Measurements from ENCODE around the gene FAM78A. TPM values are rescaled to one million over a fixed set of nuclear protein-coding genes. Genes with fewer than 3 reads are reported as not detected.

FAM78A gene
- total RNA-seq, 1 experiment from 2014 or later, result 0.84 TPM

DNA sequence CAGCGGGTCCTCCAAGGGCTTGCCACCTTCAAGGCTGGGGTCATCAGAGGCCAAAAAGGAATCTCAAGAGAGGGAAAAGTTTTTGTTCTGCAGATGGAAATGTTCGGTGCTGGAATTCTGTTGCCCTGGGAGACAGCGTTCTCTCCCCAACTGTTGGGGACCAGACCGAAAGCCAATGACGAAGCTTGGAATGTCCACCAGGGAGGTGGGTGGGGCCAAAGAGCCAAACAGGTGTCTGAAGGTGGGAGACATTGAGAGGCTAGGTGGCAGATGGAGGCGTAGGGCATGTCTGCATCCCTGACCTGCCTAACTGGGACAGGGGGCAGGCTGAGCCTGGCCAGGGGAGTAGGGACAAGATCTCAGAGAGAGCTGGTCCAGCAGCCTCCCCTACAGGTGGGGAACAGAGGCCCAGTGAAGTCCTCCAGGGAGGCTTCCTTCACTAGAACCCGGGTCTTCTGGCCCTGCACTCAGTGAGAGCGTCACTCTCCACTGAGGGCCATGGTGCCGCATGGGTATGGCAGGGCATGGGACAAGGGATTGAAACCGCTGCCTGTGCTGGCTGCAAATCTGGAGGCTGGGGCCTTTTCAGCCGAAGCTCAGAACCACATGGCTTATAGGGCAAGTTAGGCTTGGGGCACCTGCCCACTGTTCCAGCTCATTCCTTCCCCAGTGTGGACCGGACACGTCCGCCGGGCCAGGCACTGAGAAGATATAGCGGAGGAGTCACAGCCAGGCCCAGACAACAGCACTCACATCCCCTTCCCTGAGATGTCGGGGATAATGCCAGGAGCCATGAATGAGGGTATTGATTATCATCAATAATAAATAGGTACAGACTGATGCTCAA is 5.0 kb upstream of the FAM78A start:
- peaks cover 11% of the 10 kb centered on the region for H3K4me1 ChIP-seq (ENCODE audit: insufficient read depth, low read length, poor library complexity, severe bottlenecking)
- ChIA-PET POLR2A (ENCODE audit: low non-redundant PET) (no interaction called here), CTCF (no interaction called here)
- H3K4me3 ChIP-seq (ENCODE audit: low read depth, low read length, poor library complexity, severe bottlenecking), result no peak overlapping the region
- H3K9me3 ChIP-seq (ENCODE audit: low read depth, low read length, poor library complexity, severe bottlenecking), result no peaks in the 10 kb centered on the region
- H3K27me3 ChIP-seq (replicated peaks; ENCODE audit: insufficient read depth, low read depth, low read length, poor library complexity), result peaks cover 19% of the 10 kb centered on the region
- no peak overlapping the region for H3K27ac ChIP-seq (ENCODE audit: low read depth, low read length, poor library complexity, severe bottlenecking)
- DNase-seq (ENCODE audit: low spot score), result no peak
- no peak for TF ChIP-seq EZH2 (IDR thresholded peaks at IDR 0.05; ENCODE audit: borderline replicate concordance, low read depth, low read length, poor library complexity, severe bottlenecking)
- no peak for TF ChIP-seq CTCF (conservative IDR thresholded peaks at IDR 0.05; ENCODE audit: low read depth, low read length)
- BruUV-seq (replicated peaks), result no TSS peak
- no peaks in the 10 kb centered on the region for H3K36me3 ChIP-seq (ENCODE audit: insufficient read depth, low read length, poor library complexity, severe bottlenecking)
- intact Hi-C loops (cut with micrococcal nuclease; ENCODE audit: unreplicated experiment), result no loop called here

- no peak for DNase-seq (ENCODE audit: low spot score)
- no TSS peak for BruUV-seq (replicated peaks)
- no peaks in the 10 kb centered on the region for H3K9me3 ChIP-seq (ENCODE audit: low read depth, low read length, poor library complexity, severe bottlenecking)
- intact Hi-C loops (cut with micrococcal nuclease; ENCODE audit: unreplicated experiment), result no loop called here
- POLR2A ChIA-PET (ENCODE audit: low non-redundant PET), result no interaction called here
- CTCF ChIA-PET, result no interaction called here
- peaks cover 11% of the 10 kb centered on the region for H3K4me1 ChIP-seq (ENCODE audit: insufficient read depth, low read length, poor library complexity, severe bottlenecking)
- H3K27ac ChIP-seq (ENCODE audit: low read depth, low read length, poor library complexity, severe bottlenecking), result no peak overlapping the region
- peaks cover 19% of the 10 kb centered on the region for H3K27me3 ChIP-seq (replicated peaks; ENCODE audit: insufficient read depth, low read depth, low read length, poor library complexity)
- no peaks in the 10 kb centered on the region for H3K36me3 ChIP-seq (ENCODE audit: insufficient read depth, low read length, poor library complexity, severe bottlenecking)
- TF ChIP-seq CTCF (conservative IDR thresholded peaks at IDR 0.05; ENCODE audit: low read depth, low read length) (no peak), EZH2 (IDR thresholded peaks at IDR 0.05; ENCODE audit: borderline replicate concordance, low read depth, low read length, poor library complexity, severe bottlenecking) (no peak)
- no peak overlapping the region for H3K4me3 ChIP-seq (ENCODE audit: low read depth, low read length, poor library complexity, severe bottlenecking)
Measured at GRCh38 chr9:131280660-131281059, 4.3 kb upstream of the FAM78A start.

- CTCF ChIA-PET, result no interaction called here
Measured at GRCh38 chr9:131279863-131280570, 3.7 kb upstream of the FAM78A start.

More at GRCh38 chr9:131279863-131280570, 3.7 kb upstream of the FAM78A start:
- no peak overlapping the region for H3K4me3 ChIP-seq (ENCODE audit: low read depth, low read length, poor library complexity, severe bottlenecking)
- peaks cover 19% of the 10 kb centered on the region for H3K27me3 ChIP-seq (replicated peaks; ENCODE audit: insufficient read depth, low read depth, low read length, poor library complexity)
- intact Hi-C loops (cut with micrococcal nuclease; ENCODE audit: unreplicated experiment), result no loop called here
- POLR2A ChIA-PET (ENCODE audit: low non-redundant PET), result no interaction called here
- no TSS peak for BruUV-seq (replicated peaks)
- H3K27ac ChIP-seq (ENCODE audit: low read depth, low read length, poor library complexity, severe bottlenecking), result no peak overlapping the region
- TF ChIP-seq EZH2 (IDR thresholded peaks at IDR 0.05; ENCODE audit: borderline replicate concordance, low read depth, low read length, poor library complexity, severe bottlenecking) (no peak), CTCF (conservative IDR thresholded peaks at IDR 0.05; ENCODE audit: low read depth, low read length) (no peak)
- DNase-seq (ENCODE audit: low spot score), result no peak
- H3K9me3 ChIP-seq (ENCODE audit: low read depth, low read length, poor library complexity, severe bottlenecking), result no peaks in the 10 kb centered on the region
- peaks cover 11% of the 10 kb centered on the region for H3K4me1 ChIP-seq (ENCODE audit: insufficient read depth, low read length, poor library complexity, severe bottlenecking)
- H3K36me3 ChIP-seq (ENCODE audit: insufficient read depth, low read length, poor library complexity, severe bottlenecking), result no peaks in the 10 kb centered on the region

Data from A673 (cell line).